ENCODE data around the gene FOXP1. TPM values are rescaled to one million over a fixed set of nuclear protein-coding genes. Genes with fewer than 3 reads are reported as not detected.

FOXP1 gene
- total and polyA plus RNA-seq, 2 of the 8 experiments (the other 6 are each of a cell fraction or from before 2014, with no cell fraction given), result 13.9 to 25.4 TPM

DNA sequence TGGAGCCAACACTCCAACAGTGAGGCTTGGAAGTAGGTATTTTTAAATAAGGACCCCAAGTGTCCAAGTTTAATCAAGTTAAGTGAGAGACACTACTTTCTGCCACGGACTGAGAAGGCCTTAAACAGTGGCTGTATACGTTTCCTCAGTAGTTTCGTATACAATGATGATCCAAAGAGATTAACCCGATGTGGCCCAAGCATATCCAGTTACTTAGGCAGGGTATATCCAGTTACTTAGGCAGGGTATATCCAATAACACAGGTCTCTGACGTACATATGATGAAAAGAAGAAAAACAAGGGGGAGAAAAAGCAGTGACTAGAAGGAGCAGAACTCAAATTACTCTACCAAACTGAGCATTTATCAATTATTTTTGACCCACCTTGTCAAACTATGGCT, 591.4 kb downstream of the FOXP1 start (continued):
- no peak for TF ChIP-seq FOSL1 (IDR thresholded peaks at IDR 0.05; ENCODE audit: insufficient read depth, low read depth, low read length)
- no peak for TF ChIP-seq CBX8 (IDR thresholded peaks at IDR 0.05; ENCODE audit: borderline replicate concordance, low read depth, low read length)

All from H1 (cell line).